GM21737 (cell line): Measurements from ENCODE around the gene INCENP.
"Not testable (repeated sequence)": the region's sequence is repeated elsewhere in the genome, so short reads cannot be mapped to it uniquely, and the experiment has no call there.

Source experiments
- ATAC-seq: cut with Tn5 transposase; IDR thresholded peaks from one replicate; pipeline ENCODE4 v1.9.1; 2021; ENCODE audit warnings: mild to moderate bottlenecking, moderate library complexity; ENCODE audit not compliant: unreplicated experiment

INCENP gene

DNA sequence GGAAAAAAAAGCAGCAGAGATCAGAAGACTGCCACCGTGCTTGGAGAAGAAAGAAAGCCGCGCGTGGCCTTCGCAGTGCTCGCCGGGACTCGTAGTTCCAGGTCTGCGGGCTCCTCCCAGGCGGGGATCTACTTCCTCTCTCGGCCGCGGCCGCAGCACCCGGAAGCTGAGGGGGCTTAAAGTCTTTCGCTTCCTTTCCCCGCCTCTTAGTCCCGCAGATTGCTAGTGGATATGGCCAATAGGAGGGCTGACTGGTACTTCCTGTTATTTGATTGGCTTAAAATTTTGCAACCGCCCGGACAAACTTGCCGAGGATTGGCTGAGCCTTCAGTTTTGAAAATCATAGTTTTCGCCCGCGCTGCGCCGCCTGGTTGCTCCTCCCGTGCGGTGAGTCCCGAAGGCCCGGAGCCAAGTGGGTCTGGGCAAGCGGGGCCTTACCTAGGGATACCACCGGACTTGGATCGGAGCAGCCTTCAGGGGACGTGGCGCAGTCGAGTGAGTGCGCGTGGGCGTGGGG is at the start of gene INCENP:
TSS of gene INCENP (plus strand) at position 343 of the 517 bp plus-strand sequence. CDS start 4,151 bp downstream, outside the sequence.
- peak; percentile 93 for ATAC-seq

DNA sequence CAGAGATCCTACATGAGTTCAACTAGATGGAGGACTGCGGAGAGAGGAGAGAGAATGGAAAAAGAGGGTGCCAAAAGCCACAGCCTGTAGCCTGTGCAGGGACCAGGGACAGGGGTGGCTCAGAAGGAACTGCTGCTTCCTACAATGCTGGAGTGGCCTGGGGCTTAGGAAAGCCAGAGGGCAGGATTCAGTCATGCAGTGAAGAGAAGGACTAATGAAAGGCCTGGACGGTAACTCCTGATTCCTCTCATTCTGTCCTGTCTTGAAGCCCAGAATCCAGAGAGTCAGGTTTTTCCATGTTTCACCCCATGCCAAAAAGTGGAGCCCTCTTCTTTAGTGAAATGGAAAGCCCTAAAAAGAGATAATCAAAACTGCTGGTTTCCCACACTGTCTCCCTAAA is 48.4 kb upstream of the INCENP start:
- ATAC-seq: no peak

- ATAC-seq: no peak
Observed at GRCh38 chr11:62077132-62077531, 46.7 kb upstream of the INCENP start.

DNA sequence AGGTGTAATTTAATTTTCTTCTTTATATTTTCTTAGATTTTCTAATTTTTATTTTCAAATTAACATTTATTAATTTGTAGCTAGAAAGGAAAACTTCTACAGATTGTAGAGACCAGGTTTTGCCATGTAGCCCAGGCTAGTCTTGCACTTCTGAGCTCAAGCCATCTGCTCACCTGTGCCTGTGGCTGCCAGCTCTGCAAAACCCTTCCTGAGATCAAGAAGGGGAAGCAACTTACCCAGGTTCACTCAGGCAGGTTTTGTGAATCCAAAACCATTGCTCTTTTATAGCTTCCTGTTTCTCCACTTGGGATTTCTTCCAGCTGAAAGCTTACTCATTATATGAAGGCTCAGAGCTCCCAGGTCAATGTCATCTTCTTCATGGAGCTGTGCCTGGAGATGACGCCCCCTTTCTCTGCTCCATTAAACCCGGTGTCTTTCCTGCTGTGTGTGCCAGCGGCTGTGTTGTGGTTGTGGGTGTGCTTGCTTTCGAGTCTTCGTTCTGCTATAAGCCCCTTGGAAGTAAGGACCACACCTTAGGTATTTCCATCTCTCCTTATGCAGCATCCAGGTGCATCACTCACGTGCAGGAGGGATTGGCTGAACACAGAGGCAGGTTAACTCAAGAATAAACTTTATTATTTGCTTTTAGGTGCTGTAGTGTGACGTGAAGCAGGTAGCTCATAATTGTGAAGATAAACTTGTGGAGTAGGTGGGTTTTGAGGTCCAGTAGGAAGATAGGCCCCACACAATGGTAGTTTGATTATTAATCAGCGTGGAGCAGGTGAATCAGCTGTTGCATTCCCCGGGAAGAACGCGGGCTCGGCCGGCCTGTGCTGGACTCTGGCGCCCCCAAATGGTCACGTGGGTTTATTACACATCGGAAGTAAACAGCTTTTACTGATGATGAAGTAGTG is 42.2 kb upstream of the INCENP start:
- ATAC-seq: no peak

DNA sequence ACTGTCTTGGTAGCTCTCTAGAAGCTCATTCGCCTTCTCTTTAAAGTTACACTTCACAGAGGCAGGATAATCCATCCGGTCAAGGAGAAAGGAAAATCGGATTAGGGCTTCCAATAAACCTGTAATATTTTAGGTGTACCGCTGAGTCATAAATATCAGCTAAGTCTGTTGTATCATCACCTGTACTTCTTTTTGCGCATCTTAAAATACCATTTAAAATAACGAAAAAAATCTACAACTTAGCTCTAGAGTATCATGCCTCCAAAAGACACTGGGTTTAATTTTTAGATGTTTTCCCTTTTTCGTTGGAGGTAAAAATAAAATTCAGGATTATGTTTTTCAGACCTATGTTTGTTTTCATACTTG is 41.5 kb upstream of the INCENP start:
- ATAC-seq: no peak

GRCh38 chr11:62084801-62085200 is 39.0 kb upstream of the INCENP start:
- ATAC-seq: not testable (repeated sequence)

DNA sequence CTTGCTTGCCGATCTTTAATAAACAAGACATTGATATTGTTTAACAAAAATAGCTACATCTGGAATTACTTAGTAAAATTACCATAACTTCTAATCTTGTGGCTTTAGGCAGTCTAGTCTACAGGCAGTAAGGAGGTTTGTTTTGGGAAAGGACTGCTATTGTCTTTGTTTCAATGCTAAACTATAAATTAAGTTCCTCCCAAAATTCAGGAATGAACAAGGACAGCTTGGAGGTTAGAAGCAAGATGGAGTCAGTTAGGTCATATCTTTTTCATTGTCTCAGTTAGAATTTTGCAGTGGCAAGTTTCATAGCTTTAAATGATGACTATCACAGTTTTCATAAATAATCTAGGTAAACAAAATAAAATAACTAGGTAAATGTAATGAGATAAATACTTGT is 36.1 kb upstream of the INCENP start:
- ATAC-seq: no peak

GRCh38 chr11:62088331-62088933 is 35.4 kb upstream of the INCENP start:
- ATAC-seq: no peak

DNA sequence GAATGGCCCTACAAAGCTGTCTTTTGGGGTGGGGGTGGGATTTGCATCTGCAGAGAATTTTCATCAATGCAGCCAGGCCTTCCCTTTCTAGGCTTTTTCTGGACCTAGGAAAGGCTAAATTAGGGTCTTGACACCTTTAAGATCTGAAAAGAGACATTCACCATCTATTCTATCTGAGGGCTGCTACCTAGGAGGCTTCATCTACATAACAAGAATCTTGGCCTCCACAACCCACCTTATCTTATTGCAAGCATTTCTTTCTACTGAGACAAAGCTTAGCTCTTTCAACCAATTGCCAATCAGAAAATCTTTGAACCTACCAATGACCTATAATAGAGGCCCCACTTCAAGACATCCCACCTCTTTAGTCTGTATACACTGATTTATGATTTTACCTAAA is 20.7 kb upstream of the INCENP start:
- no peak for ATAC-seq

DNA sequence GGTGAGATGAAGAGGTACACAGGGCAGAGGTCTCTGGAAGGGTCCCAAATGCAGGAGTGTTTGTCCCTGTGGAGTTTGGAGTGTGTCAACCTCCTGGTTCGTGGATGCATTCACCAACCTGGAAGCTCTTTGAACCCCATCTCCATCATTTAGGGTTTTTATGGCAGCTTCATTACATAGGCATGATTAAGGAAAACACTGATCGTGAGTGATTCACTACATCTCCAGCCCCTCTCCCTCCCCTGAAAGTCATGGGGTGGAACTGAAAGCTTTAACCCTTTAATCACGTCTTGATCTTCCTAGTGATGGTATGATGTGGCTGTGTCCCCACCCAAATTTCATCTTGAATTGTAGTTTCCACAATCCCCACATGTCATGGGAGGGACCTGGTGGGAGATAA is 19.8 kb upstream of the INCENP start:
- ATAC-seq: no peak

GRCh38 chr11:62104816-62105653 is 18.8 kb upstream of the INCENP start:
- ATAC-seq: no peak

- ATAC-seq: no peak
Observed at GRCh38 chr11:62105667-62106191, 18.1 kb upstream of the INCENP start.

- ATAC-seq: no peak
Observed at GRCh38 chr11:62108017-62108750, 15.6 kb upstream of the INCENP start.

DNA sequence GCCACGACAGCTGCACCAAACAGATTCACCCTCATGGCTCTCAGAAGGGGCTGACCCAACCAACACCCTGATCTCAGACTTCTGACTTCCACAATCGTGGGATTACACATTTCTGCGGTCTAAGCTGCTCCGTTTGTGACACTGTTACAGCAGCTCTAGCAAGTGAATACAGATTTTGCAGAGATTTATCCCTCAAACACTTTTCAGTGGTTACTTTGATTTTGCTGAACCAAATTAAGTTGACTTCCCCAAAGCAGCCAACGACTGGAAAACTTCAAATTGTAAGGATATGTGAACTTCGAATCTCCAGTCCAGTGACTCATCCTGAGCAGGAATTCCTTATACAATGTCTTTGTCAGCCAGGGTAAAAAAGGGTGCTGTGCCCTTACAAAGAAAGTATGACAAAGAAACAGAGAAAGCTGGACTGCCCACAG is 14.8 kb upstream of the INCENP start:
- ATAC-seq: no peak

GRCh38 chr11:62115085-62115694 is 8.6 kb upstream of the INCENP start:
- ATAC-seq: no peak

GRCh38 chr11:62116451-62116850 is 7.4 kb upstream of the INCENP start:
- ATAC-seq: no peak

- ATAC-seq: no peak
Observed at GRCh38 chr11:62119569-62119968, 4.2 kb upstream of the INCENP start.

DNA sequence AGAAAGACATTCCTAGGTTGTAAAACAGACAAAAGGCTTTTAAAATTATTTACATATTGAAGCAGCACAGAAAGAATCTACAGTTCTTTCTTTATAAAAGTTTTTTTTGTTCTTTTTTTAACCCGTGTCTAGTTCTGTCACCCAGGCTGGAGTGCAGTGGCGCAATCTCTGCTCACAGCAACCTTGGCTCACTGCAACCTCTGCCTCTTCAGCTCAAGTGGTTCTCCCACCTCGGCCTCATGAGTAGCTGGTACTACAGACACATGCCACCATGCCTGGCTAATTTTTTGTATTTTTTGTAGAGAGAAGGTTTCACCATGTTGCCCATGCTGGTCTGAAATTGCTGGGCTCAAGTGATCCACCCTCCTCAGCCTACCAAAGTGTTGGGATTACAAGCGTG is 3.8 kb upstream of the INCENP start:
- ATAC-seq: no peak

DNA sequence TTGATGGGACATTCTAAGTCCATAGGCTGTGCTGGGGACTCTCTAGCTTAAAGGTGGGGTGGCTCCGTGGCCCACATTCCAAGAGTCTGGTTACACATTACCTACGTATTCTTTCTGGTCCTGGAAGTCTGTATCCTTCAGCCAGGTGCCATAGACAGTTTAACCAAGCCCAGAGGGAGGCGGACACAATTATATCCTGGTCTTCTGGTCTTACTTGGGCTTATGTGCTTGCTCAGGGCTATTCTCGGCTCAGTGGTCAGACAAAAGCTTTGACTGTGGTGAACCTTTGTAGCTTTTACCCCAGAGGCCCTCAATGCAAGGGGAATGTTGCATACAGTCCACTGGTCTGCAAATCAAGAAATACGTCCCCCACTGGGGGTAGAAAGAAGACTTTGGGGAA is 3.4 kb upstream of the INCENP start:
- ATAC-seq: no peak

- ATAC-seq: no peak
Observed at GRCh38 chr11:62122076-62122475, 1.7 kb upstream of the INCENP start.
